OCI-LY1 (cell line): ENCODE results near the gene BACH2.

ENCODE experiments used
- CTCF ChIP-seq: fragments of 200-600 bp; sonication (generic), shearing (Covaris generic); IDR thresholded peaks from 2 replicates; pipeline ENCODE4 v1.5.1; 2017; ENCODE audit warnings: mild to moderate bottlenecking, antibody characterized with exemption, low read length, moderate library complexity, mixed read lengths
- EZH2 ChIP-seq: fragments of 200-600 bp; sonication (generic), shearing (Covaris generic); IDR thresholded peaks from 2 replicates; pipeline ENCODE4 v1.8.0; 2017; ENCODE audit warnings: borderline replicate concordance, mixed run types, mild to moderate bottlenecking, antibody characterized with exemption, low read length, moderate library complexity, mixed read lengths

GRCh38 chr6:90214461-90214860 is 82.2 kb downstream of the BACH2 start:
- no peak for TF ChIP-seq CTCF
- no peak for TF ChIP-seq EZH2
